Adipocyte (in vitro differentiated cells): ENCODE measurements around the gene HOXC10.

ENCODE experiments used
- DNase-seq: peaks from one replicate; pipeline ENCODE4 v3.0.0-alpha.2; 2015; ENCODE audit warnings: low read depth
- H3K27me3 ChIP-seq: replicated peaks from 2 replicates; pipeline ENCODE4 v1.7.0; 2013; ENCODE audit warnings: mild to moderate bottlenecking, low read length, moderate library complexity; ENCODE audit not compliant: control insufficient read depth, insufficient read depth
- H3K36me3 ChIP-seq: 2 replicates; pipeline ENCODE4 v1.7.0; 2013; ENCODE audit warnings: low read length, mild to moderate bottlenecking, moderate library complexity; ENCODE audit not compliant: control insufficient read depth, insufficient read depth, severe bottlenecking
- H3K4me1 ChIP-seq: 2 replicates; pipeline ENCODE4 v1.7.0; 2013; ENCODE audit warnings: mild to moderate bottlenecking, low read length, moderate library complexity; ENCODE audit not compliant: control insufficient read depth, insufficient read depth
- H3K4me3 ChIP-seq: 2 replicates; pipeline ENCODE4 v1.7.0; 2013; ENCODE audit warnings: mild to moderate bottlenecking, low read length, moderate library complexity
- H3K9ac ChIP-seq: 2 replicates; pipeline ENCODE4 v1.7.0; 2013; ENCODE audit warnings: mild to moderate bottlenecking, low read length, moderate library complexity
- H3K9me3 ChIP-seq: 2 replicates; pipeline ENCODE4 v1.7.0; 2013; ENCODE audit warnings: mild to moderate bottlenecking, low read length, moderate library complexity; ENCODE audit not compliant: control insufficient read depth

Gene HOXC10

DNA sequence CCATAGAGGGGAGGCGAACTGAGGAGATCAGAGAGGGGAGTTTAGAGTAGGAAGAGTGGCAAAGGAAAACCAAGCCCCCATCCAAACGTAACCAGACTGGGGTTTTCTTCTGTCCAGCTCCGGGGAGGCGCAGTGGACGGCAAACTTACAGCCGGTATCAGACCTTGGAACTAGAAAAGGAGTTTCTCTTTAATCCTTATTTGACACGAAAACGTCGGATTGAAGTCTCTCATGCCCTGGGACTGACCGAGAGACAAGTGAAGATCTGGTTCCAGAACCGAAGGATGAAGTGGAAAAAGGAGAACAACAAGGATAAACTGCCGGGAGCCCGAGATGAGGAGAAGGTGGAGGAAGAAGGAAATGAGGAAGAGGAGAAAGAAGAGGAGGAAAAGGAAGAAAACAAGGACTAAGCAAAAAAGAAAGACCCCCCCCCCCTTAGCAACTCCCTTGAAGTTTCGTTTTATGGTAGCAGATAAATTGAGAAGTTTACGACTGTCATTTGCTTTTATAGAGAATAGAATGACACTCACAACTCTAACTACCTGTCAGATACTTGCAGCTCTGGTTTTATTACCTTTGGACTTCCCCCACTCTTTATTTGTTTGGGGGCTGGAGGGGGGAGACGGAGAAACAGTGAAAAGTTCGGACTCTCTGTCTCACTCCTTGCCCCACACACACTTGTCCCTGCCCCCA lies 26.2 kb downstream of the HOXC10 start:
- Histone ChIP-seq H3K27me3 (no peaks in the 10 kb centered on the region), H3K36me3 (no peaks in the 10 kb centered on the region), H3K4me1 (peaks cover 59% of the 10 kb centered on the region), H3K9me3 (no peaks in the 10 kb centered on the region), H3K9ac (peak overlapping the region; percentile 99), H3K4me3 (peak overlapping the region; percentile 96)
- no peak for DNase-seq

- DNase-seq, result no peak
- H3K4me3 ChIP-seq, result peak overlapping the region; percentile 96
- H3K9ac ChIP-seq, result peak overlapping the region; percentile 99
- H3K36me3 ChIP-seq, result no peaks in the 10 kb centered on the region
- H3K9me3 ChIP-seq, result no peaks in the 10 kb centered on the region
- H3K4me1 ChIP-seq, result peaks cover 58% of the 10 kb centered on the region
- no peaks in the 10 kb centered on the region for H3K27me3 ChIP-seq
These were observed 27.0 kb downstream of the HOXC10 start for GRCh38 chr12:54011665-54012532.

- no peak for DNase-seq
- peak overlapping the region; percentile 99 for H3K9ac ChIP-seq
- no peaks in the 10 kb centered on the region for H3K27me3 ChIP-seq
- H3K4me1 ChIP-seq, result peaks cover 49% of the 10 kb centered on the region
- peak overlapping the region; percentile 75 for H3K4me3 ChIP-seq
- H3K36me3 ChIP-seq, result no peaks in the 10 kb centered on the region
- H3K9me3 ChIP-seq, result no peaks in the 10 kb centered on the region
These were observed 27.9 kb downstream of the HOXC10 start for GRCh38 chr12:54012631-54013409.

GRCh38 chr12:54014377-54015017 lies 29.6 kb downstream of the HOXC10 start:
- Histone ChIP-seq H3K27me3 (no peaks in the 10 kb centered on the region), H3K4me3 (peak overlapping the region; percentile 75), H3K4me1 (peaks cover 43% of the 10 kb centered on the region), H3K9me3 (no peaks in the 10 kb centered on the region), H3K9ac (peak overlapping the region; percentile 99), H3K36me3 (no peaks in the 10 kb centered on the region)
- no peak for DNase-seq

GRCh38 chr12:54015018-54015931 lies 30.3 kb downstream of the HOXC10 start:
- Histone ChIP-seq H3K36me3 (no peaks in the 10 kb centered on the region), H3K9ac (peak overlapping the region; percentile 99), H3K4me3 (peak overlapping the region; percentile 98)

DNA sequence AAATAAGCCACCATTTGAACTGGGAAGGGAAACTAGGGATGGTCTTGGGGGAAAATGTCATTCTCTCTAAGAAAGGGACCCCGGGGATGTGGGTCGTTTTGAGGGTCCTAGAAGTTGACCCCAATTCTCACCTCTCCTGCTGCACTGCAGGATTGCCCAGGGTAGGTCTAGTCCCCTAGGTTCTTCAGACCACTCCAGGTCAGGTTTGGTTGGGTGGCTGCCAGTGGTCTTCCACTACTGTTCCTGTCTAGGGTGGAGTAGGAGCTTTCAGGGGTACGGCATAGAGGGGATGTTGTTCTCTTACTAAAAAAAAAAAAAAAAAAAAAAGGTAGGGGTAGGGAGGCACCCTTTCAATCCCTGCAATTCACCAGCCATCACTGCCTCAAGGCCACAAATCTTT lies 31.1 kb downstream of the HOXC10 start:
- Histone ChIP-seq H3K9ac (peak overlapping the region; percentile 99), H3K4me1 (peaks cover 52% of the 10 kb centered on the region), H3K36me3 (no peaks in the 10 kb centered on the region), H3K27me3 (no peaks in the 10 kb centered on the region), H3K4me3 (peak overlapping the region; percentile 98), H3K9me3 (no peaks in the 10 kb centered on the region)
- no peak for DNase-seq

More at GRCh38 chr12:54015018-54015931, 30.3 kb downstream of the HOXC10 start:
- no peak for DNase-seq
- Histone ChIP-seq H3K27me3 (no peaks in the 10 kb centered on the region), H3K4me1 (peaks cover 48% of the 10 kb centered on the region), H3K9me3 (no peaks in the 10 kb centered on the region)

DNA sequence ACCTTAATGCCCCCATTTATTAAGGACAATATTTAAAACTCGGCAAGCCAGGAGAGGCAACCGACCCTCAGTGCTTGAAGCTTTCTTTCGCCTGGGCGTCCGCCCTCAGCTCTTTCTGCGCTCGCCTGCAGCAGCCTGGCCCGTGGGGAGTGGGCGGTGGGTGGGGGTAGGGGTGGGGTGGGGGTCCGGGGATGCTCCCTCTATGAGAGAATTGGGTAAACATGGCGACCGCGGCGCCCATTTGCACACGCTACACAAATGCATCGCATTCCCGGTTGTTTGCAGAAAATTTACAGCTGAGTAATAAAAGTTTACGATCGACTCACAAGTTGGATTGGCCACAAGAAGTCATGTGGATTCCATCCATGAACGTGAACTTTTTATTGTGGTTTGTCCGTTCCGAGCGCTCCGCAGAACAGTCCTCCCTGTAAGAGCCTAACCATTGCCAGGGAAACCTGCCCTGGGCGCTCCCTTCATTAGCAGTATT lies 31.6 kb downstream of the HOXC10 start:
- Histone ChIP-seq H3K36me3 (no peaks in the 10 kb centered on the region), H3K9ac (peak overlapping the region; percentile 99), H3K9me3 (no peaks in the 10 kb centered on the region), H3K4me3 (peak overlapping the region; percentile 98), H3K4me1 (peaks cover 53% of the 10 kb centered on the region), H3K27me3 (no peaks in the 10 kb centered on the region)
- no peak for DNase-seq

DNA sequence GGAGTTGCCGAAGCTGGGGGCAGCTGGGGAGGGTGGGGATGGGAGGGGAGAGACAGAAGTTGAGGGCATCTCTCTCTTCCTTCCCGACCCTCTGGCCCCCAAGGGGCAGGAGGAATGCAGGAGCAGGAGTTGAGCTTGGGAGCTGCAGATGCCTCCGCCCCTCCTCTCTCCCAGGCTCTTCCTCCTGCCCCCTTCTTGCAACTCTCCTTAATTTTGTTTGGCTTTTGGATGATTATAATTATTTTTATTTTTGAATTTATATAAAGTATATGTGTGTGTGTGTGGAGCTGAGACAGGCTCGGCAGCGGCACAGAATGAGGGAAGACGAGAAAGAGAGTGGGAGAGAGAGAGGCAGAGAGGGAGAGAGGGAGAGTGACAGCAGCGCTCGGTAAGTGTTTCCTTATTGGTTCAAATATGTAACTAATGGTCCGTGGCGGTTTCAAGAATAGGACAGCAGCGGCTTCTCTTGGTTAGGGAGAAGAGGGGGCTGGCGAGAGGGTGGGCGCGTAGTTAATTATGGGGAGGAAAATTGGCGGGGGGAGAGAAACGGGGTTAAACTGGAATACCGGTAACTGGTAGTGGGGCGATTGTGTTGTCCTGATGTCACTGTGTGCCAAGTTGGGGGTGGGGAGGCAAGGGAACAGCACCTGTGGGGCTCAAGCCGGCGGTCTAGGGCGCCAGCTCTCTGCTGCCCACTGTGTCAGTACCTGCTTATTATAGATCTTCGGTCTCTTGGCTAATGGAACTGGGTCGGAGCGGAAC lies 32.3 kb downstream of the HOXC10 start:
- no peak for DNase-seq
- Histone ChIP-seq H3K4me1 (peaks cover 56% of the 10 kb centered on the region), H3K4me3 (peak overlapping the region; percentile 98)

DNA sequence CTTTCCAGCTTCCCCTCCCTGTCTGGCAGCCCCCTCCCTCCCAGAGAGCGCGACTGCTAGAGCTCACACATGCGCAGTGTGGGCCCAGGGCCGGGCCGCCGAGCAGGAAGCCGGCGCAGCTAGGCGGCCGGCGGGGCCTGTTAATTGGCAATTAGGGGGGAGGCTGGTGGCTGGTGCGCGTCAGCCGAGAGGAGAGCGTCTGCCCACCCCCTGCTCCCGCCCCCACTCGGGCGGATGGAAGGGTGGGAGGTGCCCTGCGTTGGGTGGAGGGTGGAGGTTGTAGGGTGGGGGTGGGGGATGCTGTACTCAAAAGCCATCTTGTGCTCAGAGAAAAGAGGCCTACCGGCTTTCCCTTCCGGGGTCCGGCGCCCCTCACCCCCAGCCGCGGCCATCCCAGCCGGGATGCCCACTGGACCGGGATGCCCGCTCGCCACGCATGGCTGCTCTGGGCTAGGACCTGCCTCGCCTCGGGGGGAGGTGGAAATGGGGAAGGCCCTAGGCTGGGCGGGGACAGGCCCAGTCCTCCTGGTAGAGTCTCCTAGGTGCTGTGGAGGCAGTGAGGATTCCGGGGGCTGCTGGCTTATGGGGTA lies 33.0 kb downstream of the HOXC10 start:
- Histone ChIP-seq H3K9ac (peak overlapping the region; percentile 99), H3K4me1 (peaks cover 56% of the 10 kb centered on the region), H3K27me3 (no peaks in the 10 kb centered on the region), H3K9me3 (no peaks in the 10 kb centered on the region), H3K4me3 (peak overlapping the region; percentile 98), H3K36me3 (no peaks in the 10 kb centered on the region)
- peak; percentile 61 for DNase-seq

More for the DNA sequence above, 32.3 kb downstream of the HOXC10 start:
- H3K36me3 ChIP-seq, result no peaks in the 10 kb centered on the region
- H3K9me3 ChIP-seq, result no peaks in the 10 kb centered on the region
- no peaks in the 10 kb centered on the region for H3K27me3 ChIP-seq
- peak overlapping the region; percentile 99 for H3K9ac ChIP-seq
